Measurements from ENCODE around the gene IFT20. TPM values are rescaled to one million over a fixed set of nuclear protein-coding genes. Genes with fewer than 3 reads are reported as not detected.
A peak's percentile ranks its signal among the peaks of the same experiment; 100 is the strongest.

Gene IFT20
- total RNA-seq, 1 experiment from 2014 or later: 25.4 TPM

- no peak overlapping the region for H3K27ac ChIP-seq (ENCODE audit: low read length)
- H3K9me3 ChIP-seq (ENCODE audit: control insufficient read depth, insufficient read depth, low read depth, low read length): no peaks in the 10 kb centered on the region
- intact Hi-C loops (cut with micrococcal nuclease; ENCODE audit: unreplicated experiment) (no loop called here), in situ Hi-C loops (cut with HindIII; ENCODE audit: low pct_unique_long_range_greater_than_20kb, low sequenced_read_pairs) (no loop called here)
- no TSS peak for BruUV-seq (replicated peaks)
- H3K27me3 ChIP-seq (ENCODE audit: control insufficient read depth, insufficient read depth, low read length): no peaks in the 10 kb centered on the region
- ChIA-PET POLR2A (no interaction called here), CTCF (no interaction called here)
- H3K4me3 ChIP-seq (ENCODE audit: low read depth in 2 of 2, low read length in 2 of 2): no peak overlapping the region
- DNase-seq (ENCODE audit: low read depth, low spot score) (no peak), ATAC-seq (peak; percentile 63; the same call in 1 of the 2 replicates)
- H3K4me1 ChIP-seq (ENCODE audit: control insufficient read depth, insufficient read depth, low read length): no peaks in the 10 kb centered on the region
- peak; percentile 28; the same call in 1 of the 2 replicates for TF ChIP-seq CTCF (IDR thresholded peaks at IDR 0.05)
- TF ChIP-seq SIN3A (IDR thresholded peaks at IDR 0.05; ENCODE audit: borderline replicate concordance, insufficient read depth, low read depth, low read length): no peak
- no peak for TF ChIP-seq TCF7L2 (IDR thresholded peaks at IDR 0.05; ENCODE audit: low read depth, low read length)
- H3K36me3 ChIP-seq (ENCODE audit: control insufficient read depth, insufficient read depth, low read length): no peaks in the 10 kb centered on the region
Observed at GRCh38 chr17:28327709-28328108, 7.6 kb downstream of the IFT20 start.

GRCh38 chr17:28327031-28327607 lies 8.2 kb downstream of the IFT20 start:
- intact Hi-C loops (cut with micrococcal nuclease; ENCODE audit: unreplicated experiment) (no loop called here), in situ Hi-C loops (cut with HindIII; ENCODE audit: low pct_unique_long_range_greater_than_20kb, low sequenced_read_pairs) (no loop called here)
- 0 out of 2 replicates have a peak, but pooled peaks have one; percentile 32 for ATAC-seq
- ChIA-PET CTCF (no interaction called here), POLR2A (no interaction called here)
- TF ChIP-seq TCF7L2 (IDR thresholded peaks at IDR 0.05; ENCODE audit: low read depth, low read length): no peak
- no peak for TF ChIP-seq CTCF (IDR thresholded peaks at IDR 0.05)
- no peak for TF ChIP-seq POLR2AphosphoS5 (IDR thresholded peaks at IDR 0.05; ENCODE audit: low read depth, low read length)
- no peaks in the 10 kb centered on the region for H3K36me3 ChIP-seq (ENCODE audit: control insufficient read depth, insufficient read depth, low read length)
- DNase-seq (ENCODE audit: low read depth, low spot score): no peak
- H3K9me3 ChIP-seq (ENCODE audit: control insufficient read depth, insufficient read depth, low read depth, low read length): no peaks in the 10 kb centered on the region
- BruUV-seq (replicated peaks): no TSS peak
- no peaks in the 10 kb centered on the region for H3K4me1 ChIP-seq (ENCODE audit: control insufficient read depth, insufficient read depth, low read length)
- no peak overlapping the region for H3K27ac ChIP-seq (ENCODE audit: low read length)
- H3K27me3 ChIP-seq (ENCODE audit: control insufficient read depth, insufficient read depth, low read length): no peaks in the 10 kb centered on the region
- no peak overlapping the region for H3K4me3 ChIP-seq (ENCODE audit: low read depth in 2 of 2, low read length in 2 of 2)

DNA sequence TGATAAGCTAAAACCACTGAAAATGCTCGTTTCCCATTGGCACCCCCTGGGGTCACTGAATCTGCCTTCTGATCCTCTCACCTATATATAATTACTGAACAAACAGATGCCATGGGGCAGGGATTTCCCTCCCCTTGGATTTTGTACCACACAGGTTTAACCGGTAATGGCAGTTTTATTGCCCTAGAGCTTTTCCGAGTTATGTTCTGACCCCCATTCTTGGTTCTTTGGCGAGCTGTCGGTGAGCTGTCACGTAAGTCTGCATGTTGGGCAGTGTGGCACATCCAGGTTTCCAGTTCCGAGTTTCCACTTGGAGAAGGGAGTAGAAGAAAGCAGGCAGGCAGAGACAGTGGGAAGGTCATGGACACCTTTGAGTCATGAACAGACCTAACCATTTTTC lies 9.2 kb downstream of the IFT20 start:
- H3K27me3 ChIP-seq (ENCODE audit: control insufficient read depth, insufficient read depth, low read length): no peaks in the 10 kb centered on the region
- no peaks in the 10 kb centered on the region for H3K9me3 ChIP-seq (ENCODE audit: control insufficient read depth, insufficient read depth, low read depth, low read length)
- H3K27ac ChIP-seq (ENCODE audit: low read length): no peak overlapping the region
- DNase-seq (ENCODE audit: low read depth, low spot score): no peak
- no TSS peak for BruUV-seq (replicated peaks)
- H3K36me3 ChIP-seq (ENCODE audit: control insufficient read depth, insufficient read depth, low read length): no peaks in the 10 kb centered on the region
- POLR2A ChIA-PET: interaction anchor here (1.5 kb wide), 1 partner anchor 9 kb away, joined by 4 read pairs; the partner anchor contains the start of genes IFT20 and TNFAIP1
- intact Hi-C loops (cut with micrococcal nuclease; ENCODE audit: unreplicated experiment): no loop called here
- in situ Hi-C loops (cut with HindIII; ENCODE audit: low pct_unique_long_range_greater_than_20kb, low sequenced_read_pairs): no loop called here
- ATAC-seq: no peak
- CTCF ChIA-PET: no interaction called here
- H3K4me3 ChIP-seq (ENCODE audit: low read depth in 2 of 2, low read length in 2 of 2): no peak overlapping the region
- TF ChIP-seq CTCF (IDR thresholded peaks at IDR 0.05): no peak
- no peak for TF ChIP-seq POLR2AphosphoS5 (IDR thresholded peaks at IDR 0.05; ENCODE audit: low read depth, low read length)
- no peak for TF ChIP-seq SIN3A (IDR thresholded peaks at IDR 0.05; ENCODE audit: borderline replicate concordance, insufficient read depth, low read depth, low read length)
- no peak for TF ChIP-seq TCF7L2 (IDR thresholded peaks at IDR 0.05; ENCODE audit: low read depth, low read length)
- TF ChIP-seq, protein P1, sequence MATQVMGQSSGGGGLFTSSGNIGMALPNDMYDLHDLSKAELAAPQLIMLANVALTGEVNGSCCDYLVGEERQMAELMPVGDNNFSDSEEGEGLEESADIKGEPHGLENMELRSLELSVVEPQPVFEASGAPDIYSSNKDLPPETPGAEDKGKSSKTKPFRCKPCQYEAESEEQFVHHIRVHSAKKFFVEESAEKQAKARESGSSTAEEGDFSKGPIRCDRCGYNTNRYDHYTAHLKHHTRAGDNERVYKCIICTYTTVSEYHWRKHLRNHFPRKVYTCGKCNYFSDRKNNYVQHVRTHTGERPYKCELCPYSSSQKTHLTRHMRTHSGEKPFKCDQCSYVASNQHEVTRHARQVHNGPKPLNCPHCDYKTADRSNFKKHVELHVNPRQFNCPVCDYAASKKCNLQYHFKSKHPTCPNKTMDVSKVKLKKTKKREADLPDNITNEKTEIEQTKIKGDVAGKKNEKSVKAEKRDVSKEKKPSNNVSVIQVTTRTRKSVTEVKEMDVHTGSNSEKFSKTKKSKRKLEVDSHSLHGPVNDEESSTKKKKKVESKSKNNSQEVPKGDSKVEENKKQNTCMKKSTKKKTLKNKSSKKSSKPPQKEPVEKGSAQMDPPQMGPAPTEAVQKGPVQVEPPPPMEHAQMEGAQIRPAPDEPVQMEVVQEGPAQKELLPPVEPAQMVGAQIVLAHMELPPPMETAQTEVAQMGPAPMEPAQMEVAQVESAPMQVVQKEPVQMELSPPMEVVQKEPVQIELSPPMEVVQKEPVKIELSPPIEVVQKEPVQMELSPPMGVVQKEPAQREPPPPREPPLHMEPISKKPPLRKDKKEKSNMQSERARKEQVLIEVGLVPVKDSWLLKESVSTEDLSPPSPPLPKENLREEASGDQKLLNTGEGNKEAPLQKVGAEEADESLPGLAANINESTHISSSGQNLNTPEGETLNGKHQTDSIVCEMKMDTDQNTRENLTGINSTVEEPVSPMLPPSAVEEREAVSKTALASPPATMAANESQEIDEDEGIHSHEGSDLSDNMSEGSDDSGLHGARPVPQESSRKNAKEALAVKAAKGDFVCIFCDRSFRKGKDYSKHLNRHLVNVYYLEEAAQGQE (IDR thresholded peaks at IDR 0.05; ENCODE audit: insufficient read depth in 1 of 2, low read depth in 2 of 2, low read length in 1 of 2): no peak
- 0 out of 2 replicates have a peak, but pooled peaks cover 5% of the 10 kb centered on the region for H3K4me1 ChIP-seq (ENCODE audit: control insufficient read depth, insufficient read depth, low read length)
